ENCODE measurements around the gene KEL.

Gene KEL

GRCh38 chr7:142961595-142961972 is 579 bp downstream of the KEL start:
- H3K4me3 ChIP-seq (ENCODE audit: low read depth, low read length): no peak overlapping the region
- TF ChIP-seq CTCF (IDR thresholded peaks at IDR 0.05; ENCODE audit: low read depth, low read length): no peak

- H3K4me3 ChIP-seq (ENCODE audit: low read depth, low read length): no peak overlapping the region
- no peak for TF ChIP-seq CTCF (IDR thresholded peaks at IDR 0.05; ENCODE audit: low read depth, low read length)
Observed at GRCh38 chr7:142960955-142961512, 1.1 kb downstream of the KEL start.

GRCh38 chr7:142959202-142959601 is 3.0 kb downstream of the KEL start:
- no peak overlapping the region for H3K4me3 ChIP-seq (ENCODE audit: low read depth, low read length)
- TF ChIP-seq CTCF (IDR thresholded peaks at IDR 0.05; ENCODE audit: low read depth, low read length): no peak

GRCh38 chr7:142957723-142958122 is 4.4 kb downstream of the KEL start:
- no peak for TF ChIP-seq CTCF (IDR thresholded peaks at IDR 0.05; ENCODE audit: low read depth, low read length)
- H3K4me3 ChIP-seq (ENCODE audit: low read depth, low read length): no peak overlapping the region

- no peak overlapping the region for H3K4me3 ChIP-seq (ENCODE audit: low read depth, low read length)
- TF ChIP-seq CTCF (IDR thresholded peaks at IDR 0.05; ENCODE audit: low read depth, low read length): no peak
Observed at GRCh38 chr7:142956951-142957623, 5.1 kb downstream of the KEL start.

GRCh38 chr7:142954680-142955268 is 7.4 kb downstream of the KEL start:
- no peak overlapping the region for H3K4me3 ChIP-seq (ENCODE audit: low read depth, low read length)
- TF ChIP-seq CTCF (IDR thresholded peaks at IDR 0.05; ENCODE audit: low read depth, low read length): no peak

GRCh38 chr7:142950235-142950634 is 11.9 kb downstream of the KEL start:
- H3K4me3 ChIP-seq (ENCODE audit: low read depth, low read length): no peak overlapping the region
- no peak for TF ChIP-seq CTCF (IDR thresholded peaks at IDR 0.05; ENCODE audit: low read depth, low read length)
